Measurements from ENCODE around the gene RFPL3. TPM values are rescaled to one million over a fixed set of nuclear protein-coding genes. Genes with fewer than 3 reads are reported as not detected.

The RFPL3 gene
- total and polyA plus RNA-seq, 2 experiments from 2014 or later = not detected

DNA sequence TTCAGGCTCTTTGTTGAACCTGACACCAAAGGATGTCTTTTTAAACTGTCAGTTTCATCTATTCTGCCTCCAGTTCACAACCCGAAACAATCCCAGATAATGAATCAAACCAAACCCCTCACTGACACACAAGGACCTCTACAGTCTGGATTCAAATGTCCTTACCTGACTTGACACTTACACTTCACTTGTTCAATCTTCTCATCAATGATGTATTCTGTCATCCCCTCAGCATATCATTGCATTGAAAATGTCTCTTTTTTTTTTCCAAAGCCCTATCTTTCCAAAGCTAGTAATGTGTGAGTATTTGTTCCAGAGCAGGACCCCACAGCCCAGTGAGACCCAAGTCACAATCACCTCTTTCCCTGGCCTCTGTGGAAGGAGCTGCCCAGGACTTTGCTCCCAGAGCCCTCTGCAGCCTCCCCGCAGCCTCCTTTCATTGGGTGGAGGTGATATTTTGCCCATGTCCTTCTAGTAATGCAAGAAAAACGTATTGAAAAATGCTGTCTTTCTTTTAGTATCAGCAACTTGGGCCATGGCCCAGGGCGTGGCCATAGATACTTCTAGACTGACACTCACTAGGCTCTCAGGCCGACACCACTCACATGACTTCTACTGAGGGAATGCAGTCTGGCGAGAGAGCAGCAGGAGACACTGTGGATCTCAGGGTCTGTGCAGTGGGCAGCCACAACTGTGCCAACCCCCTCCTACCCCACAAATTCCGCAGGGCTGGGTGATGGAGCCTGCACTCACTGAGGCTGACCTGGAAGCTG, 18.2 kb downstream of the RFPL3 start:
- Histone ChIP-seq H3K27me3 (ENCODE audit: insufficient read depth) (no peaks in the 10 kb centered on the region), H3K4me3 (no peak overlapping the region), H3F3A (replicated peaks; ENCODE audit: low read depth) (no peaks in the 10 kb centered on the region), H3K79me2 (replicated peaks; ENCODE audit: insufficient read depth) (no peaks in the 10 kb centered on the region), H3K27ac (ENCODE audit: low read depth) (no peak overlapping the region), H3K4me1 (ENCODE audit: insufficient read depth) (no peaks in the 10 kb centered on the region), H3K36me3 (ENCODE audit: insufficient read depth) (no peaks in the 10 kb centered on the region), H4K20me1 (replicated peaks; ENCODE audit: insufficient read depth) (no peaks in the 10 kb centered on the region), H3K9me2 (ENCODE audit: insufficient read depth) (no peaks in the 10 kb centered on the region), H3K4me2 (no peak overlapping the region), H2AFZ (no peak overlapping the region)
- H3K36me3 Mint-ChIP-seq (ENCODE audit: low read depth) = no peaks in the 10 kb centered on the region
- DNase-seq (ENCODE audit: low spot score) (no peak), ATAC-seq (no peak)
- H3K27ac Mint-ChIP-seq = no peak overlapping the region
- TF ChIP-seq, protein P1, sequence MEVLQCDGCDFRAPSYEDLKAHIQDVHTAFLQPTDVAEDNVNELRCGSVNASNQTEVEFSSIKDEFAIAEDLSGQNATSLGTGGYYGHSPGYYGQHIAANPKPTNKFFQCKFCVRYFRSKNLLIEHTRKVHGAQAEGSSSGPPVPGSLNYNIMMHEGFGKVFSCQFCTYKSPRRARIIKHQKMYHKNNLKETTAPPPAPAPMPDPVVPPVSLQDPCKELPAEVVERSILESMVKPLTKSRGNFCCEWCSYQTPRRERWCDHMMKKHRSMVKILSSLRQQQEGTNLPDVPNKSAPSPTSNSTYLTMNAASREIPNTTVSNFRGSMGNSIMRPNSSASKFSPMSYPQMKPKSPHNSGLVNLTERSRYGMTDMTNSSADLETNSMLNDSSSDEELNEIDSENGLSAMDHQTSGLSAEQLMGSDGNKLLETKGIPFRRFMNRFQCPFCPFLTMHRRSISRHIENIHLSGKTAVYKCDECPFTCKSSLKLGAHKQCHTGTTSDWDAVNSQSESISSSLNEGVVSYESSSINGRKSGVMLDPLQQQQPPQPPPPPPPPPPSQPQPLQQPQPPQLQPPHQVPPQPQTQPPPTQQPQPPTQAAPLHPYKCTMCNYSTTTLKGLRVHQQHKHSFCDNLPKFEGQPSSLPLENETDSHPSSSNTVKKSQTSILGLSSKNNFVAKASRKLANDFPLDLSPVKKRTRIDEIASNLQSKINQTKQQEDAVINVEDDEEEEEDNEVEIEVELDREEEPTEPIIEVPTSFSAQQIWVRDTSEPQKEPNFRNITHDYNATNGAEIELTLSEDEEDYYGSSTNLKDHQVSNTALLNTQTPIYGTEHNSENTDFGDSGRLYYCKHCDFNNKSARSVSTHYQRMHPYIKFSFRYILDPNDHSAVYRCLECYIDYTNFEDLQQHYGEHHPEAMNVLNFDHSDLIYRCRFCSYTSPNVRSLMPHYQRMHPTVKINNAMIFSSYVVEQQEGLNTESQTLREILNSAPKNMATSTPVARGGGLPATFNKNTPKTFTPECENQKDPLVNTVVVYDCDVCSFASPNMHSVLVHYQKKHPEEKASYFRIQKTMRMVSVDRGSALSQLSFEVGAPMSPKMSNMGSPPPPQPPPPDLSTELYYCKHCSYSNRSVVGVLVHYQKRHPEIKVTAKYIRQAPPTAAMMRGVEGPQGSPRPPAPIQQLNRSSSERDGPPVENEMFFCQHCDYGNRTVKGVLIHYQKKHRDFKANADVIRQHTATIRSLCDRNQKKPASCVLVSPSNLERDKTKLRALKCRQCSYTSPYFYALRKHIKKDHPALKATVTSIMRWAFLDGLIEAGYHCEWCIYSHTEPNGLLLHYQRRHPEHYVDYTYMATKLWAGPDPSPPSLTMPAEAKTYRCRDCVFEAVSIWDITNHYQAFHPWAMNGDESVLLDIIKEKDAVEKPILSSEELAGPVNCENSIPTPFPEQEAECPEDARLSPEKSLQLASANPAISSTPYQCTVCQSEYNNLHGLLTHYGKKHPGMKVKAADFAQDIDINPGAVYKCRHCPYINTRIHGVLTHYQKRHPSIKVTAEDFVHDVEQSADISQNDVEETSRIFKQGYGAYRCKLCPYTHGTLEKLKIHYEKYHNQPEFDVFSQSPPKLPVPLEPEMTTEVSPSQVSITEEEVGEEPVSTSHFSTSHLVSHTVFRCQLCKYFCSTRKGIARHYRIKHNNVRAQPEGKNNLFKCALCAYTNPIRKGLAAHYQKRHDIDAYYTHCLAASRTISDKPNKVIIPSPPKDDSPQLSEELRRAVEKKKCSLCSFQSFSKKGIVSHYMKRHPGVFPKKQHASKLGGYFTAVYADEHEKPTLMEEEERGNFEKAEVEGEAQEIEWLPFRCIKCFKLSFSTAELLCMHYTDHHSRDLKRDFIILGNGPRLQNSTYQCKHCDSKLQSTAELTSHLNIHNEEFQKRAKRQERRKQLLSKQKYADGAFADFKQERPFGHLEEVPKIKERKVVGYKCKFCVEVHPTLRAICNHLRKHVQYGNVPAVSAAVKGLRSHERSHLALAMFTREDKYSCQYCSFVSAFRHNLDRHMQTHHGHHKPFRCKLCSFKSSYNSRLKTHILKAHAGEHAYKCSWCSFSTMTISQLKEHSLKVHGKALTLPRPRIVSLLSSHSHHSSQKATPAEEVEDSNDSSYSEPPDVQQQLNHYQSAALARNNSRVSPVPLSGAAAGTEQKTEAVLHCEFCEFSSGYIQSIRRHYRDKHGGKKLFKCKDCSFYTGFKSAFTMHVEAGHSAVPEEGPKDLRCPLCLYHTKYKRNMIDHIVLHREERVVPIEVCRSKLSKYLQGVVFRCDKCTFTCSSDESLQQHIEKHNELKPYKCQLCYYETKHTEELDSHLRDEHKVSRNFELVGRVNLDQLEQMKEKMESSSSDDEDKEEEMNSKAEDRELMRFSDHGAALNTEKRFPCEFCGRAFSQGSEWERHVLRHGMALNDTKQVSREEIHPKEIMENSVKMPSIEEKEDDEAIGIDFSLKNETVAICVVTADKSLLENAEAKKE (CRISPR knock-in tag; IDR thresholded peaks at IDR 0.05) = no peak
- TF ChIP-seq EZH2phosphoT487 (IDR thresholded peaks at IDR 0.05; ENCODE audit: unreplicated experiment) = no peak
- no peak for TF ChIP-seq EZH2 (IDR thresholded peaks at IDR 0.05; ENCODE audit: low read depth, unreplicated experiment)
- no peak for TF ChIP-seq NANOG (IDR thresholded peaks at IDR 0.05; ENCODE audit: borderline replicate concordance)
- no peak for TF ChIP-seq ZNF331 (CRISPR knock-in tag; IDR thresholded peaks at IDR 0.05; ENCODE audit: low read depth)
- no peaks in the 10 kb centered on the region for H3K4me1 Mint-ChIP-seq
- H3K9me3 Mint-ChIP-seq = no peaks in the 10 kb centered on the region
- no peak overlapping the region for H3K4me3 Mint-ChIP-seq
- peaks cover 6% of the 10 kb centered on the region for H3K27me3 Mint-ChIP-seq (ENCODE audit: insufficient read depth, low read depth, poor library complexity)

DNA sequence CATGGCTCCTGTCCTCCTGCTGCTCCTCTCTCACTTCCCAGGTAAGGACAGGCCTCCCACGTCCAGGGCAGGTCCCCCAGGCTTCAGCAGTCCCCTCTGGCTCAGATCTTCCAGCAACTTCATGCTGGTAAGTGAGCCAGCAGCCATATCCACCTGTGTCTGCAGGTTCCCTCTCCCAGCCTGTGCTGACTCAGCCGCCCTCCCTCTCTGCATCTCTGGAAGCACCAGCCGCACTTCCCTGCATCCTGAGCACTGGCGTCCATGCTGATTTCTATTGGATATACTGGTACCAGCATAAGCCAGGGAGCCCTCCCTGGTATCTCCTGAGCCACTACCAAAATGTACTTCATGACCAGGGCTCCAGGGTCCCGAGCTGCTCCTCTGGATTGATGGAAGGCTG, 19.0 kb downstream of the RFPL3 start:
- H3K4me3 Mint-ChIP-seq = no peak overlapping the region
- no peak overlapping the region for H3K27ac Mint-ChIP-seq
- H3K4me3 ChIP-seq = no peak overlapping the region
- no peaks in the 10 kb centered on the region for H3K36me3 Mint-ChIP-seq (ENCODE audit: low read depth)
- H3K27me3 Mint-ChIP-seq (ENCODE audit: insufficient read depth, low read depth, poor library complexity) = peaks cover 6% of the 10 kb centered on the region
- DNase-seq (ENCODE audit: low spot score) = no peak
- no peak overlapping the region for H3K27ac ChIP-seq (ENCODE audit: low read depth)
- H3K4me1 ChIP-seq (ENCODE audit: insufficient read depth) = no peaks in the 10 kb centered on the region
- no peaks in the 10 kb centered on the region for H3K27me3 ChIP-seq (ENCODE audit: insufficient read depth)
- TF ChIP-seq, protein P2, sequence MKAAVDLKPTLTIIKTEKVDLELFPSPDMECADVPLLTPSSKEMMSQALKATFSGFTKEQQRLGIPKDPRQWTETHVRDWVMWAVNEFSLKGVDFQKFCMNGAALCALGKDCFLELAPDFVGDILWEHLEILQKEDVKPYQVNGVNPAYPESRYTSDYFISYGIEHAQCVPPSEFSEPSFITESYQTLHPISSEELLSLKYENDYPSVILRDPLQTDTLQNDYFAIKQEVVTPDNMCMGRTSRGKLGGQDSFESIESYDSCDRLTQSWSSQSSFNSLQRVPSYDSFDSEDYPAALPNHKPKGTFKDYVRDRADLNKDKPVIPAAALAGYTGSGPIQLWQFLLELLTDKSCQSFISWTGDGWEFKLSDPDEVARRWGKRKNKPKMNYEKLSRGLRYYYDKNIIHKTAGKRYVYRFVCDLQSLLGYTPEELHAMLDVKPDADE (IDR thresholded peaks at IDR 0.05) = no peak
- no peaks in the 10 kb centered on the region for H3K4me1 Mint-ChIP-seq
- no peaks in the 10 kb centered on the region for H4K20me1 ChIP-seq (replicated peaks; ENCODE audit: insufficient read depth)
- no peaks in the 10 kb centered on the region for H3K9me2 ChIP-seq (ENCODE audit: insufficient read depth)
- H2AFZ ChIP-seq = no peak overlapping the region
- H3F3A ChIP-seq (replicated peaks; ENCODE audit: low read depth) = no peaks in the 10 kb centered on the region
- no peaks in the 10 kb centered on the region for H3K36me3 ChIP-seq (ENCODE audit: insufficient read depth)
- no peaks in the 10 kb centered on the region for H3K79me2 ChIP-seq (replicated peaks; ENCODE audit: insufficient read depth)
- H3K9me3 Mint-ChIP-seq = no peaks in the 10 kb centered on the region
- no peak overlapping the region for H3K4me2 ChIP-seq
- ATAC-seq = no peak

Data from GM23338 (cell line).